GM21717 (cell line): ENCODE data around the gene ATF7.
"Not testable (repeated sequence)": the region's sequence is repeated elsewhere in the genome, so short reads cannot be mapped to it uniquely, and the experiment has no call there.

Experiments used
- ATAC-seq: cut with Tn5 transposase; IDR thresholded peaks from one replicate; pipeline ENCODE4 v1.9.1; 2021; ENCODE audit warnings: mild to moderate bottlenecking, moderate library complexity; ENCODE audit not compliant: unreplicated experiment

ATF7 gene

GRCh38 chr12:53627919-53628318, 1.7 kb upstream of the ATF7 start:
- ATAC-seq = no peak

DNA sequence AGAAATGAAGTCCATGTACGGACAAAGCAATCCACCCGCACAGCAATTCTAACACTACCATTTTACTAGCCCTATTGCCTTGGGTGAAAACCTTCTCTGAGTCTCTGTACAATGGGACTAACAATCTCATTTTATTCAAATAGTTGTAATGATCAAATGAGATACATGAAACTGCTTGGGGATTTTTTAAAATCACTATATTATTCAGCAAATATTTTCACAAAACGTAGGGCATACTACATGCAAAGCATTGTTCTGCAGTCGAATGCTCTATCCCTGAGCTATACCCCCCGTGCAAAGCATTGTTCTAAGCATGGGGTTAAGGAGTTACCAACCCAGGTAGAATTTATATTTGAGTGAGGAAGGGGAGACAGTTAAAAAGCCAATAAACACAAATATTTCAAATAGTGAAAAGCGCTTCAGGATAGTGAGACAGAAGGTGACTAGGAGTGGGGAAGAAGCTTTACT, 554 bp upstream of the ATF7 start:
- no peak for ATAC-seq

DNA sequence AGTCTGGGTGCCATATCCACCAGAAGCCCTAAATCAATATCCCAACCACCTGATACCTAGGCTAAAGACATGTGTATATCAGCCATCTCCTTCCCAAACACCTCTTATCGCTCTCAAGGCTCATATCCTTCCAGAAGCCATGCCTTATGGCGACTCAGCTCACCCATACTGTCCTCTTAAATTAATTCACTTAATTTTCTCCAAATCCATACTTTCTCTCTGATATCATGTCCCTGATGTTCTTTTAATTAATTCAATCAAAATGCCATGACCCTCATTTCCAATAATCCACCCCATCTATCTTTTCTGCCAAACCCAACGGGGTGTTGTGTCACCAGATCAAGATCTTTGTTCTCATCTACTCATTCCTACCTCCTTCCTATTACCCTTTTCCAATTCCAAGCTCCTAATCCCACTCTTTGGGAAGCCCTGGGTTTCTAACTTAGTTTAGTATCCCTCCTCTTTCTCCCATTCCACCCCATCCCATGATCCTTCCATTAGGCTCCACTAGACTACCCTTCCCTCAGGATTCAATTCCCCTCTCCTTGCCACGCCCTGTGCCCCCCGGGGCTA, 723 bp downstream of the ATF7 start:
- no peak for ATAC-seq

GRCh38 chr12:53624956-53625355, 1.2 kb downstream of the ATF7 start:
- ATAC-seq = no peak

DNA sequence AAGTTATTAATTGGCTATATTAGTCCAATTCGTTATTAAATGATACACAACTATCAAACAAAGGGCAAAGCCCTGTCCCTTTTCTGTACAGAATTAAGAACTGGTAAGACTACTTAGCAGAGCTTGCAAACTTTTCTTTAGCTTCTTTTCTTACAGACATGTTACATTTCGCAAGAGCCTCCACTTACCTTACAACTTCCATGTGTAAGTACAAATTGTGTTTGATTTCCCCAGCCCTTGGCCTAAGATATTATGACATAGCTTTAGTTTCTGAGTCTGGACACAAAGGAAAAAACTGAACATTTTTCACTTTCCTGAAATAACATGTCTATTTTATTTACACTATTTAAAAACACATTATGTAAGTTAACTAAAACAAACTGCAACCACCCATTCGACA, 1.7 kb downstream of the ATF7 start:
- no peak for ATAC-seq

DNA sequence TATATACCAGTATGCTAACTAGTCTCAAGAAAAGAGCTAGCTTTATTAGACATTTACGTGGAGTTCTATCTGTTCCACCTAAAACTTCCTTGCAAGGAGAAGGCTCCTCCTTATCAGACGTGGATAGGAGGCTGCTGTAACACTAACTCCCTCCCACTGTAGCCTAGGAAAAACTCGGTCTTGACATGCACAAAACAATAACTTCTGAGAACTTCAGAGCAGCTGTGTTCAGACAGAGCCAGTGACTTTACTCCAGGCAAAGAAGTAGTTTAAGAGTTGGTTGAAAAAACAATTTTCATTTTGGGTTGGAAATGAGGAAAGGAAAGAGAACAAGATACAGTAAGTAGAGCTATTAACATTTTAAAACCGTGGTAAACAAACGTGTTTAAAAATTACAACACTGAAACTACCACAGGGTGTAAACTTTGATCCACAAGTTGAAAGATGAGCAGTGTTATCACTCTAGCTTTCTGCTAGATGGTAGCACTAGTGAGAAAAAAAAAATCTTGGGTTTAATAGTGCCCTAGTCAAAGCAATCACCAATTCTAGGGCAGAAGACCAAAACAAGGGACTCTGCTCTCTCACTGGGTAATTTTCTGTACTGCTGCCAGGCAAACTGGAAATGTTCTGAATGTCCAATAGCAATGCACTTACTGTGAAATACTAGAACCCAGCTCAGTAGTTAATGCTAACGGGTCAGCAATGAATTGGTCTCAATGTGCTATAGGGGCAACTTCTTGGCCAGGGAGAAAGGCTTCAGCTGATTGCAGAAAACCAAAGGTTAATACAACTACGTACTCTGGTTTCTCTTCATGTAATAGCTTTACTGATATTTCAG, 2.4 kb downstream of the ATF7 start:
- no peak for ATAC-seq

- ATAC-seq = no peak
These were observed 3.5 kb downstream of the ATF7 start for GRCh38 chr12:53622724-53623123.

GRCh38 chr12:53618275-53618674, 7.9 kb downstream of the ATF7 start:
- ATAC-seq = no peak

GRCh38 chr12:53617700-53618099, 8.5 kb downstream of the ATF7 start:
- no peak for ATAC-seq

GRCh38 chr12:53616950-53617349, 9.2 kb downstream of the ATF7 start:
- no peak for ATAC-seq

- ATAC-seq = no peak
These were observed 12.4 kb downstream of the ATF7 start for GRCh38 chr12:53613821-53614220.

GRCh38 chr12:53612978-53613377, 13.2 kb downstream of the ATF7 start:
- no peak for ATAC-seq

DNA sequence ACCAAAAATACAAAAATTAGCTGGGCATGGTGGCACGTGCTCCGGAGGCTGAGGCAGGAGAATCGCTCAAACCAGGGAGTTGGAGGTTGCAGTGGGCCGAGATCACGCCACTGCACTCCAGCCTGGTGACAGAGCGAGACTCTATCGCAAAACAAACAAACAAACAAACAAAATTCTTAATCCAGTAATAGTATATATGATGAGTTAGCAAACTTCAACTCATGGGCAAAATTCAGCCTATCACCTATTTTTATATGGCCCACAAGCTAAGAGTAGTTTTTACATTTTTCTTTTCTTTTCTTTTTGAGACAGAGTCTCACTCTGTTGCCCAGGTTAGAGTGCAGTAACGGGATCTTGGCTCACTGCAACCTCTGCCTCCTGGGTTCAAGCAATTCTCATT, 14.9 kb downstream of the ATF7 start:
- no peak for ATAC-seq

- not testable (repeated sequence) for ATAC-seq
These were observed 19.5 kb downstream of the ATF7 start for GRCh38 chr12:53606688-53607087.

DNA sequence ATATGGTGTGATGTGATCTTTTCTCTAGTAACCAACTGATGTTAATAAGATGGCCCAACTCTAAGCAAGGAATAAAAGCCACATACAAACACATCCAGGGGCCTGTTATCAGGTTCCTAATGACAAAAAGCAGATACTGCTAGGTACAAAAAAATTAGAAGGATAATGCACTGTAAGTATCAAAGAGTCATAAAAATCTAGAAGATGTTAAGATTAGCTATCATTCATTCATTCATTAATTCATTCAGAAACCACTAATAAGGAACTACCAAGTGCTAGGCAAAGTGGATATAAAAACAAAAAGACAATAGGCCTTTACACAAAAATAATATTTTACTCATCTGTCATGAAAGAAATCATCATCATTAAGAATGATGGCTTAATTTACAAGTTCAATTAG, 21.6 kb downstream of the ATF7 start:
- no peak for ATAC-seq

- ATAC-seq = no peak
These were observed 22.4 kb downstream of the ATF7 start for GRCh38 chr12:53603804-53604203.

- ATAC-seq = no peak
These were observed 23.0 kb downstream of the ATF7 start for GRCh38 chr12:53603196-53603595.

DNA sequence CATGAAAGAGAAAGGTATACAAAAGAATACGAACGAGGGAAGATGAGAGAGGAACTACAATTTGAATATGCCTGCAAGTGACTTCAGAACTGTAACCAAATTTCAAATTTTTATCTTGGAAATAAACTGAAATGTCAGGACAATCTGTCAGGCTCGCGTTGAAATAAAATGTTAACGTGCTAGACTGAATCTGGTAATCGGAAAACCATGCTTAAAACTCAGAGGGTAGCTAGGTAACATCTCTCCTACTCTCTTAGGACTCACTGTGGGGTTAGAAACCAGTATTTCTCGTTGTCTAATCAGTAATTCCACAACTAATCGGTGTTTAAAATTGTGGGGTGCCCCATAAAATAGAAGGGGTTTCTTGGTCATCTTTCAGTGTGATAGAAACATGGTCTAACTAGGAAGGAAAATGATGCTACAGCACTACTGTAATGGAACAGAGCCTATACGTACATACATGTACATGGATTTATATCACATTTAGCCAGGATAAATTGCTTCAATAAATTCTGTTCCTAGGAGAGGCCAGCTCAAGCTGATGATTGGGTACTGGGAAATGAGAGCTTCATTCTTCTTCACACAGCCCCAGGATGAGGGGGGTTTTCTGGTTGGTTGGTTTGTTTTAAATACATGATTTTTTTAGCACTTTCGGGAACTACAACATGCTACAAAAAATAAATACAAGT, 23.9 kb downstream of the ATF7 start:
- ATAC-seq = no peak

- no peak for ATAC-seq
These were observed 24.8 kb downstream of the ATF7 start for GRCh38 chr12:53601296-53601847.

GRCh38 chr12:53600490-53601295, 25.5 kb downstream of the ATF7 start:
- no peak for ATAC-seq

DNA sequence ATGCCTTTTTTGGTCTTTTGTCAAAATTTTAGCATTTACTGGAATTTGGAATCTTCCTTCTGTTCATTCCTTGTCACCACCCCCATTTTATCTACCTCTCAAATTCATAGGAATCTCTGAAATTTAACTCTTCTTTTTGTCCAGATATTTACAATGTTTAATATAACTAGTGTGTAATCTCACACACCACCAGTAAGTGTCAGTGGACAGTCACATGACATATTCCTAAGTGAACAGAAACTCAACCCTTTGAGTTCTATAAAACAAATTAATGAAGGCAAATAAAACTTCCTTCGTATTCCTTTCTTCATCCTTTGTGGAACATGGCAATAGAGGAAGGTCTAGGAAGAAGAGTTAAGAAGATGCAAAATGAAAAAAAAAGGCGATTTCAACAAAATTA, 26.6 kb downstream of the ATF7 start:
- no peak for ATAC-seq
